ENCODE measurements around the gene MRGPRX2.

The MRGPRX2 gene

GRCh38 chr11:19060629-19061028 is at the start of gene MRGPRX2:
MRGPRX2 (minus strand) TSS chr11:19060717; CDS start chr11:19056402, 4,315 bp downstream.
- DNase-seq: no peak

GRCh38 chr11:19110295-19110694 is 49.8 kb upstream of the MRGPRX2 start:
- no peak for DNase-seq

- DNase-seq: no peak
Observed at GRCh38 chr11:19107125-19107524, 46.6 kb upstream of the MRGPRX2 start.

- DNase-seq: no peak
Observed at GRCh38 chr11:19105011-19105410, 44.5 kb upstream of the MRGPRX2 start.

GRCh38 chr11:19102521-19102900 is 42.0 kb upstream of the MRGPRX2 start:
- DNase-seq: no peak

GRCh38 chr11:19101796-19102520 is 41.4 kb upstream of the MRGPRX2 start:
- no peak for DNase-seq

- no peak for DNase-seq
Observed at GRCh38 chr11:19100885-19101284, 40.4 kb upstream of the MRGPRX2 start.

- no peak for DNase-seq
Observed at GRCh38 chr11:19099093-19099492, 38.6 kb upstream of the MRGPRX2 start.

- DNase-seq: no peak
Observed at GRCh38 chr11:19094859-19095258, 34.3 kb upstream of the MRGPRX2 start.

- no peak for DNase-seq
Observed at GRCh38 chr11:19093976-19094375, 33.5 kb upstream of the MRGPRX2 start.

GRCh38 chr11:19092850-19093249 is 32.3 kb upstream of the MRGPRX2 start:
- DNase-seq: no peak

GRCh38 chr11:19092342-19092741 is 31.8 kb upstream of the MRGPRX2 start:
- DNase-seq: no peak

GRCh38 chr11:19091366-19091765 is 30.8 kb upstream of the MRGPRX2 start:
- DNase-seq: no peak

- no peak for DNase-seq
Observed at GRCh38 chr11:19089421-19089820, 28.9 kb upstream of the MRGPRX2 start.

GRCh38 chr11:19088791-19089190 is 28.3 kb upstream of the MRGPRX2 start:
- no peak for DNase-seq

- DNase-seq: no peak
Observed at GRCh38 chr11:19087658-19088057, 27.1 kb upstream of the MRGPRX2 start.

- no peak for DNase-seq
Observed at GRCh38 chr11:19084661-19085315, 24.3 kb upstream of the MRGPRX2 start.

- DNase-seq: no peak
Observed at GRCh38 chr11:19083166-19083565, 22.6 kb upstream of the MRGPRX2 start.

- DNase-seq: no peak
Observed at GRCh38 chr11:19080579-19080993, 20.1 kb upstream of the MRGPRX2 start.

- no peak for DNase-seq
Observed at GRCh38 chr11:19079643-19080440, 19.3 kb upstream of the MRGPRX2 start.

- no peak for DNase-seq
Observed at GRCh38 chr11:19077965-19078364, 17.4 kb upstream of the MRGPRX2 start.

GRCh38 chr11:19076744-19077589 is 16.4 kb upstream of the MRGPRX2 start:
- peak; percentile 55 for DNase-seq

GRCh38 chr11:19075636-19076035 is 15.1 kb upstream of the MRGPRX2 start:
- no peak for DNase-seq
